ENCODE results near the gene DMD. TPM values are rescaled to one million over a fixed set of nuclear protein-coding genes. Genes with fewer than 3 reads are reported as not detected.
"Not testable (repeated sequence)": the region's sequence is repeated elsewhere in the genome, so short reads cannot be mapped to it uniquely, and the experiment has no call there.

Gene DMD
- total RNA-seq, 1 donor from 2014 or later = 5.0 TPM

GRCh38 chrX:31603411-31604120 is 1607.8 kb downstream of the DMD start:
- Mint-ChIP-seq H3K9me3 (no peaks in the 10 kb centered on the region), H3K4me1 (no peaks in the 10 kb centered on the region), H3K27me3 (no peaks in the 10 kb centered on the region), H3K27ac (no peak overlapping the region), H3K36me3 (ENCODE audit: low read depth) (no peaks in the 10 kb centered on the region), H3K4me3 (no peak overlapping the region)
- intact Hi-C loops (cut with micrococcal nuclease) = no loop called here
- DNase-seq = no peak

GRCh38 chrX:31600823-31601222 is 1610.5 kb downstream of the DMD start:
- no peak overlapping the region for H3K27ac Mint-ChIP-seq
- no peaks in the 10 kb centered on the region for H3K9me3 Mint-ChIP-seq
- H3K4me1 Mint-ChIP-seq = no peaks in the 10 kb centered on the region
- intact Hi-C loops (cut with micrococcal nuclease) = no loop called here
- DNase-seq = no peak
- no peak overlapping the region for H3K4me3 Mint-ChIP-seq
- no peaks in the 10 kb centered on the region for H3K36me3 Mint-ChIP-seq (ENCODE audit: low read depth)
- no peaks in the 10 kb centered on the region for H3K27me3 Mint-ChIP-seq

DNA sequence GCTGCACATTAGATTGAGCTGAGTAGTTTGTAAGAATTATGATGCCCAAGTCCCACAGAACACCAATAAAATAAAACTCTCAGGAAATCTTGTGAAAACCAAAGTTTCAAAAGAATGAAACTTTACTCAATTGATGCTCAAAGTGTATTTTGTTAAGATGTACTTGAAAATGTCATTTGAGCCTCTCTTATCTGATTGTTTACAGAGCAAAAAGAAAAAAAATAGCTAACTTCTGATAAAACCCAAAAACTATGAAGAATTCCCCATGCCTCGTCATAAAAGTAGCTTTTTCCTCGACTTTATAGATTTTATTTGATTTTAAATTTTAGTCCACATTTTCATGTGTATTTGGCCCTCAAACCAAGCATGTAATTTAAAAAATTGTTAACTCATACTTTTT is 1618.0 kb downstream of the DMD start:
- Mint-ChIP-seq H3K9me3 (no peaks in the 10 kb centered on the region), H3K27ac (no peak overlapping the region), H3K27me3 (no peaks in the 10 kb centered on the region), H3K4me1 (no peaks in the 10 kb centered on the region), H3K4me3 (no peak overlapping the region), H3K36me3 (ENCODE audit: low read depth) (no peaks in the 10 kb centered on the region)
- no peak for DNase-seq
- intact Hi-C loops (cut with micrococcal nuclease) = no loop called here

DNA sequence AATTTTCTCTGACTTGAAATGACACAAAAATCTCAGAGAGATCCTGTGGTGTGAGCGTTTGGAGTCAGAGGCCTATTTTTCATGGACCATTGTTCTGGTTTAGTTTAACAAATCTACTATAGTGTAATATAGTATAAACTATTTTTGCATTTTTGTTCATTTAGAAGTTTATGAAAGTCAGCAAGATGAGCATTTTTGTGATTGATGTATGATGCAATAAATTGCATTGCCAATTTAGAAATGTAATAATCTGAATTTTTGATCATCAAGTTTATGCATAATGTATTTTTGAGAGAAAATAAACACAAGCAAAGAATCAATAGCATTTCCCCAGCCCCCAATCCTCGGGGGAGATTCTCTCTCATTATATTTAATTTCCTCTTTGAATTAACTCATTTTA is 1620.0 kb downstream of the DMD start:
- H3K27me3 Mint-ChIP-seq = no peaks in the 10 kb centered on the region

DNA sequence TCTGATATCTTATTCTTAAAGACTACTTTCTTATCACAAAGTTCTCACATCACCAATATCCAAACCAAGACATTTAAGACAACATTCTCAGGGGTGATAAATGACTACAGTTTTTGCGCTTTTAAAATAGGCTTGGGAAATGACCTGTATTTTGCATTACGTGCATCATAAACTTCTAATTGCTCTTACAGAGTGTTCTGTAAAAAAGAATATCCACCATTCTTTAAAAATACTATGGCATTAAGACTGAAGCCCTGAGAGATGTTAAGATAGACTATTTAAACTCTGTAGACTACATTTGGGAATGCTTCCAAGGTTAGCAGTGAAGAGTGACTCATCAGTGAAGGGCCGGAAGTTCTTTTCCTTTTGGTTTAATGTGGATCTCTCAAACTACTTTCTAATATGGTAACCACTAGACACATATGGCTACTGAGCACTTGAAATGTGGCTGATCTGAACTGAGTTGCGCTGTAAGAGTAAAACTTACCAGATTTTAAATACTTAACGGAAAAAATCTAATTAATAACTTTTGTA is 1620.7 kb downstream of the DMD start:
- Mint-ChIP-seq H3K36me3 (ENCODE audit: low read depth) (no peaks in the 10 kb centered on the region), H3K4me3 (no peak overlapping the region), H3K4me1 (no peaks in the 10 kb centered on the region), H3K27ac (no peak overlapping the region), H3K27me3 (no peaks in the 10 kb centered on the region), H3K9me3 (no peaks in the 10 kb centered on the region)
- intact Hi-C loops (cut with micrococcal nuclease) = no loop called here
- DNase-seq = no peak

More for the DNA sequence above, 1620.0 kb downstream of the DMD start:
- no peak overlapping the region for H3K4me3 Mint-ChIP-seq
- no peaks in the 10 kb centered on the region for H3K4me1 Mint-ChIP-seq
- no peaks in the 10 kb centered on the region for H3K9me3 Mint-ChIP-seq
- no peak for DNase-seq
- intact Hi-C loops (cut with micrococcal nuclease) = no loop called here
- no peak overlapping the region for H3K27ac Mint-ChIP-seq
- no peaks in the 10 kb centered on the region for H3K36me3 Mint-ChIP-seq (ENCODE audit: low read depth)

DNA sequence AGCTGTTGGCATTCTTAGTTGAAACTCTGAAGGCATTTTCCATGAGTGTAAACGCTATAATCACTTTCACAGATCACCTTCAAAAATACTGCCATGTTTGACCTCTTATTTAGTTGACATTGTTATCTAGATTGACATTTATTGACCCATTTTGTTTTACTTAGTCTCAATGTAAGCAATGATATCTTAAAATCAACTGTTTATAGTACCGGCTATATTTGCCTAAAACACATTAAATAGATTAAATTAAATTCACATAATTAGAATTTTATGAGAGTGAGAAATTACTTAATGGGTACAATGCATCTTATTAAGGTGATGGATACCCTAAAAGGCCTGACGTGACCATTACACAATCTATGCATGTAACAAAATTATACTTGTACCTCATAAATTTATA is 1621.8 kb downstream of the DMD start:
- no peaks in the 10 kb centered on the region for H3K4me1 Mint-ChIP-seq
- DNase-seq = no peak
- intact Hi-C loops (cut with micrococcal nuclease) = no loop called here
- no peaks in the 10 kb centered on the region for H3K9me3 Mint-ChIP-seq
- H3K36me3 Mint-ChIP-seq (ENCODE audit: low read depth) = no peaks in the 10 kb centered on the region
- no peak overlapping the region for H3K27ac Mint-ChIP-seq
- H3K27me3 Mint-ChIP-seq = no peaks in the 10 kb centered on the region
- H3K4me3 Mint-ChIP-seq = no peak overlapping the region

DNA sequence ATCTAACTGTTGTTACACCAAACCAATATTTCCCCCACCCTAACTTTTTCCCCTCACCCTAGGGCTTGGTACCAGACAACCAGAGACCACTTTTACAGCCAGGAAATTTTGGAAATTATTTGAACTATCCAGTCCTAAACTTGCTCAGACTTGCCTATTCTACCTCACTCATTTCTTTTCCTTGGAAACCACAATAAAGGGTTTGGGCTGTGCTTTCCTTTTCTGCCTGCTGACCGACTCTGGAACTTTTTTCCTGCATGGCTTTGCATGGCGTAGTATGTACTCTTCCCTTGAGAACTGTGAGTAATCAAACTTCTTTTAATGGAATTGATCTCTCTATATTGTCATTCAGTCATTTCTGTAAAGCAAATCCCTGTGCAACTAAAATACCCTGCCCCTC is 1623.0 kb downstream of the DMD start:
- H3K36me3 Mint-ChIP-seq (ENCODE audit: low read depth) = no peaks in the 10 kb centered on the region
- intact Hi-C loops (cut with micrococcal nuclease) = no loop called here
- H3K27me3 Mint-ChIP-seq = no peaks in the 10 kb centered on the region
- no peaks in the 10 kb centered on the region for H3K4me1 Mint-ChIP-seq
- H3K27ac Mint-ChIP-seq = no peak overlapping the region
- DNase-seq = no peak
- no peaks in the 10 kb centered on the region for H3K9me3 Mint-ChIP-seq
- H3K4me3 Mint-ChIP-seq = no peak overlapping the region

DNA sequence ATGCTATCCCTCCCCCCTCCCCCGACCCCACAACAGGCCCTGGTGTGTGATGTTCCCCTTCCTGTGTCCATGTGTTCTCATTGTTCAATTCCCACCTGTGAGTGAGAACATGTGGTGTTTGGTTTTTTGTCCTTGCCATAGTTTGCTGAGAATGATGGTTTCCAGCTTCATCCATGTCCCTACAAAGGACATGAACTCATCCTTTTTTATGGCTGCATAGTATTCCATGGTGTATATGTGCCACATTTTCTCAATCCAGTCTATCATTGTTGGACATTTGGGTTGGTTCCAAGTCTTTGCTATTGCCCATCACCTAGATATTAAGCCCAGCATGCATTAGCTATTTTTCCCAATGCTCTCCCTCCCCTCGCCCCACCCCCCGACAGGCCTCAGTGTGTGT is 1627.5 kb downstream of the DMD start:
- H3K27me3 Mint-ChIP-seq; DNase-seq; H3K4me3 Mint-ChIP-seq; H3K4me1 Mint-ChIP-seq; intact Hi-C loops (cut with micrococcal nuclease); H3K36me3 Mint-ChIP-seq (ENCODE audit: low read depth); H3K27ac Mint-ChIP-seq; H3K9me3 Mint-ChIP-seq: not testable (repeated sequence)

DNA sequence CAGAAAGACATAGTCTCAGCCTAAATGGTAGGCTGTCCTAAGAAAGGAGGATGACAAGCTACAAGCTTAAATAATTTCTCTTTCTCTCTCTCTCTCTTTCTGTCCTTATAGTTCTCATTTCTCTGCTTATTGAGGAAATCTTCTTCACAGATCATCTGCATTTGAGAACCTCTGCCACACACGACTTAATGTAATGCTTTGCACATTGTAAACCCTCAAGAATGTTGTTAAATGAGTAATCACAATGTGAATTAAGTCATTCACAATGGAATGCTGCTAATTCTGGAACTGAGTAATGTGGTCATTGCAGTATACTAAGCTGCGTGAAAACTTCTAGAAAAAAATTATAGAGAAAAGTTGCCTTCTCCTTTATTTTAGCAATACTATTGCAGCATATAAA is 1630.6 kb downstream of the DMD start:
- no peak overlapping the region for H3K27ac Mint-ChIP-seq
- H3K9me3 Mint-ChIP-seq = no peaks in the 10 kb centered on the region
- no peaks in the 10 kb centered on the region for H3K4me1 Mint-ChIP-seq
- intact Hi-C loops (cut with micrococcal nuclease) = no loop called here
- H3K27me3 Mint-ChIP-seq = no peaks in the 10 kb centered on the region
- no peak for DNase-seq
- no peaks in the 10 kb centered on the region for H3K36me3 Mint-ChIP-seq (ENCODE audit: low read depth)
- no peak overlapping the region for H3K4me3 Mint-ChIP-seq

- Mint-ChIP-seq H3K4me1 (no peaks in the 10 kb centered on the region), H3K36me3 (ENCODE audit: low read depth) (no peaks in the 10 kb centered on the region), H3K4me3 (no peak overlapping the region), H3K27ac (no peak overlapping the region), H3K27me3 (no peaks in the 10 kb centered on the region), H3K9me3 (no peaks in the 10 kb centered on the region)
- intact Hi-C loops (cut with micrococcal nuclease) = no loop called here
- DNase-seq = no peak
Measured at GRCh38 chrX:31580227-31580626, 1631.1 kb downstream of the DMD start.

DNA sequence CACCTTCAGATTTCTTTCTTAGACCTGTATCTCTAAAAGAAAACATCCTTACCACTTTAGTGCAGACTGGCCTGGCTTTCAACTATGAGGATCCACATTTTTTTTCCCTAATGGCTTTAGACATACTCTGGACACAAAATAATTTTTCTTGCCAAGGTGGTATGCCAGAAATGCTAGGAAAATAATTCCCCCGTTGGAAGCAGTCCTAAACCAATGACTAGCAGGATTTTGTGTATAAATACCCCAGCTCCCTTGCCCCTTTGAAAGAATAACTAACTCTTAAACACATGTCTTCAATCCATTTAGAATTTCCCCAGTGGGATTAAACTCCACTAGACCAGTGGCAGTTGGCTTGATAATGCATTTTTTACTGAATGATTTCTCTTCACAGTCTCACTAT is 1639.0 kb downstream of the DMD start:
- Mint-ChIP-seq H3K36me3 (ENCODE audit: low read depth) (no peaks in the 10 kb centered on the region), H3K27me3 (no peaks in the 10 kb centered on the region), H3K4me1 (no peaks in the 10 kb centered on the region), H3K4me3 (no peak overlapping the region), H3K27ac (no peak overlapping the region), H3K9me3 (no peaks in the 10 kb centered on the region)
- DNase-seq = no peak
- intact Hi-C loops (cut with micrococcal nuclease) = no loop called here

DNA sequence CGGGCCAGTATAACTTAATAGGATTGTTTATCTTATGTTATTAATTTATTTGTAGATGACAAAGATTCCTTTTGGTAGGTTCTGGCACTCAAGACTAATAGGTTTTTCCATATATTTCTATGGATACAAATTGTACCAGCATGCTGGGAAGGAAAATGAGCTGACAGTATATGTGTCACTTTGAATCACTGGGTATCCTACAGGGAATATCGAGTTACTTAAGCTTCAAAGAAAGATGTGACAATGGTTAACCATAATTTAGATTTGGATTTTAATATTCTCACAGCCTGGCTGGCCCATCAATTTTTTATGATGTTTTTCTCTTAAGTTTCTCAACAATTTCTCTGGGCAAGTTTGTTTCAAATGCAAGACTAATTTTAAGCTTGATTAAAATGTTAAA is 1640.7 kb downstream of the DMD start:
- Mint-ChIP-seq H3K9me3 (no peaks in the 10 kb centered on the region), H3K27ac (no peak overlapping the region), H3K4me1 (no peaks in the 10 kb centered on the region), H3K4me3 (no peak overlapping the region), H3K27me3 (no peaks in the 10 kb centered on the region), H3K36me3 (ENCODE audit: low read depth) (no peaks in the 10 kb centered on the region)
- DNase-seq = no peak
- intact Hi-C loops (cut with micrococcal nuclease) = no loop called here

GRCh38 chrX:31563792-31564191 is 1647.6 kb downstream of the DMD start:
- Mint-ChIP-seq H3K27me3 (no peaks in the 10 kb centered on the region), H3K36me3 (ENCODE audit: low read depth) (no peaks in the 10 kb centered on the region), H3K4me3 (no peak overlapping the region), H3K9me3 (no peaks in the 10 kb centered on the region), H3K4me1 (no peaks in the 10 kb centered on the region), H3K27ac (no peak overlapping the region)
- intact Hi-C loops (cut with micrococcal nuclease) = no loop called here
- DNase-seq = no peak

DNA sequence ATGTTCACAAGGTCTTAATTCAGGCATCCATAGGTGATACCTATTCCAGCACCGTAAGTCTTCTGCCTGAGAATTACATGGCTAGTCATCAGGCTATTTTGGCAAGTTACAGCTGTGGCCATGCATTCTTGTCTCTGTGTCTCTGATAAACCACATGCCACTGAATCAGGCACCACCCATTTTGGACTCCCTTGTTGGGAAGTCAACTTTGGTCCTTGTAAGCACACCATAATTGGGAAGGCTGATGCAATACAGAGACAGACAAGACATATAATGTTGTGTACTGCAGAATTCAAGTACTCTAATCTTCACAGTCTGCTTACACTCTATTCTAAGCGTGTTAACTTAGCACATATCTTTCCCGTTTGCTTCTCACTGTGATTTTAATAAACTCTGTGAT is 1655.8 kb downstream of the DMD start:
- no peak for DNase-seq
- H3K4me3 Mint-ChIP-seq = no peak overlapping the region
- no peaks in the 10 kb centered on the region for H3K27me3 Mint-ChIP-seq
- H3K27ac Mint-ChIP-seq = no peak overlapping the region
- H3K36me3 Mint-ChIP-seq (ENCODE audit: low read depth) = no peaks in the 10 kb centered on the region
- no peaks in the 10 kb centered on the region for H3K9me3 Mint-ChIP-seq
- no peaks in the 10 kb centered on the region for H3K4me1 Mint-ChIP-seq
- intact Hi-C loops (cut with micrococcal nuclease) = no loop called here

GRCh38 chrX:31551913-31552312 is 1659.4 kb downstream of the DMD start:
- H3K36me3 Mint-ChIP-seq (ENCODE audit: low read depth) = no peaks in the 10 kb centered on the region
- DNase-seq = no peak
- H3K27ac Mint-ChIP-seq = no peak overlapping the region
- H3K9me3 Mint-ChIP-seq = no peaks in the 10 kb centered on the region
- intact Hi-C loops (cut with micrococcal nuclease) = no loop called here
- H3K4me3 Mint-ChIP-seq = no peak overlapping the region
- H3K4me1 Mint-ChIP-seq = no peaks in the 10 kb centered on the region
- H3K27me3 Mint-ChIP-seq = no peaks in the 10 kb centered on the region
